Placental epithelial cell (primary cell): ENCODE results near the gene OR2H1. TPM values are rescaled to one million over a fixed set of nuclear protein-coding genes. Genes with fewer than 3 reads are reported as not detected.

ENCODE experiments used
- total RNA-seq: library from RNA; depleted of rRNA; stranded (reverse); fragments of >200 nt; gene quantifications from 2 replicates; pipeline ENCODE4 v1.2.3, GENCODE V29; 2012

OR2H1 gene
- total RNA-seq = not detected in 2 replicates

GRCh38 chr6:29456971-29457370 is at the start of gene OR2H1, which contains the start of gene OR11A1:
TSS of gene OR2H1 (plus strand) at chr6:29457155. CDS start at chr6:29461770, 4,615 bp downstream.
TSS of gene OR11A1 (minus strand) at chr6:29457071. CDS start at chr6:29427641, 29,430 bp downstream.

GRCh38 chr6:29414588-29414987 is 42.4 kb upstream of the OR2H1 start, which contains the start of gene OR12D1:
TSS of gene OR12D1 (plus strand) at chr6:29414928.

GRCh38 chr6:29439006-29439405 is 17.9 kb upstream of the OR2H1 start, which contains the start of gene OR10C1:
TSS of gene OR10C1 (plus strand) at chr6:29439306. CDS start at chr6:29440016, 710 bp downstream.

GRCh38 chr6:29487660-29488059 is 30.7 kb downstream of the OR2H1 start, which contains the start of gene MAS1L:
TSS of gene MAS1L (minus strand) at chr6:29487956. CDS start at chr6:29487902, 54 bp downstream.

Other genes starting within 250 kb of the OR2H1 start
- gene OR14J1, start 155.5 kb upstream of the OR2H1 start, total RNA-seq = not detected in 2 replicates
- not detected in 2 replicates for gene OR5V1, start 88.3 kb upstream of the OR2H1 start, total RNA-seq
- not detected in 2 replicates for gene OR12D3, start 81.9 kb upstream of the OR2H1 start, total RNA-seq
- gene OR12D2, start 61.5 kb upstream of the OR2H1 start, total RNA-seq = not detected in 2 replicates
- gene OR12D1, start 42.2 kb upstream of the OR2H1 start, total RNA-seq = not detected in 2 replicates
- not detected in 2 replicates for gene OR10C1, start 17.8 kb upstream of the OR2H1 start, total RNA-seq
- under 0.01 TPM in 1 of 2 replicates, not detected in the other for gene OR11A1, start 84 bp upstream of the OR2H1 start, total RNA-seq
- gene MAS1L, start 30.8 kb downstream of the OR2H1 start, total RNA-seq = not detected in 2 replicates
- gene UBD, start 102.6 kb downstream of the OR2H1 start, total RNA-seq = not detected in 2 replicates
- gene OR2H2, start 128.0 kb downstream of the OR2H1 start, total RNA-seq = not detected in 2 replicates
- 11.3 and 25.9 TPM in 2 replicates for gene GABBR1, start 176.0 kb downstream of the OR2H1 start, total RNA-seq
- gene MOG, start 199.9 kb downstream of the OR2H1 start, total RNA-seq = not detected in 2 replicates
- 1.6 TPM in 2 replicates for gene ZFP57, start 224.0 kb downstream of the OR2H1 start, total RNA-seq